BLaER1 treated with 17β-estradiol and CSF1 and Interleukin-3, amounts not matched to agents 10 nM and 100 nM (cell line): Measurements from ENCODE around the gene VGLL4.
A peak's percentile ranks its signal among the peaks of the same experiment; 100 is the strongest.

ENCODE experiments used
- H3K27ac ChIP-seq, 11 experiments: shearing (Covaris generic); formaldehyde crosslinking; 2 replicates each; pipeline ENCODE4 v1.8.1; 2022
- H3K27me3 ChIP-seq, 11 experiments: shearing (Covaris generic); formaldehyde crosslinking; 2 replicates each; pipeline ENCODE4 v1.8.1; 2022
- H3K36me3 ChIP-seq, 11 experiments: shearing (Covaris generic); formaldehyde crosslinking; 2 replicates each; pipeline ENCODE4 v1.8.1; 2022
- H3K4me1 ChIP-seq, 10 experiments: shearing (Covaris generic); formaldehyde crosslinking; 2 replicates each; pipeline ENCODE4 v1.8.1; 2022
- H3K4me2 ChIP-seq, 11 experiments: shearing (Covaris generic); formaldehyde crosslinking; 2 replicates each; pipeline ENCODE4 v1.8.1; 2022
- H3K4me3 ChIP-seq, 10 experiments: shearing (Covaris generic); formaldehyde crosslinking; 2 replicates each; pipeline ENCODE4 v1.8.1; 2022
- H3K9ac ChIP-seq, 11 experiments: shearing (Covaris generic); formaldehyde crosslinking; 2 replicates each; pipeline ENCODE4 v1.8.1; 2022
- H3K9me3 ChIP-seq, 11 experiments: shearing (Covaris generic); formaldehyde crosslinking; replicated peaks in 1 of 11; 2 replicates each; pipeline ENCODE4 v1.8.1; 2022
- H4K20me1 ChIP-seq, 11 experiments: shearing (Covaris generic); formaldehyde crosslinking; 2 replicates each; pipeline ENCODE4 v1.8.1; 2022
- Cebpa-rat ChIP-seq, 11 experiments: shearing (Covaris generic); IDR thresholded peaks; 2 replicates each; pipeline ENCODE4 v1.8.1; 2022

The VGLL4 gene

DNA sequence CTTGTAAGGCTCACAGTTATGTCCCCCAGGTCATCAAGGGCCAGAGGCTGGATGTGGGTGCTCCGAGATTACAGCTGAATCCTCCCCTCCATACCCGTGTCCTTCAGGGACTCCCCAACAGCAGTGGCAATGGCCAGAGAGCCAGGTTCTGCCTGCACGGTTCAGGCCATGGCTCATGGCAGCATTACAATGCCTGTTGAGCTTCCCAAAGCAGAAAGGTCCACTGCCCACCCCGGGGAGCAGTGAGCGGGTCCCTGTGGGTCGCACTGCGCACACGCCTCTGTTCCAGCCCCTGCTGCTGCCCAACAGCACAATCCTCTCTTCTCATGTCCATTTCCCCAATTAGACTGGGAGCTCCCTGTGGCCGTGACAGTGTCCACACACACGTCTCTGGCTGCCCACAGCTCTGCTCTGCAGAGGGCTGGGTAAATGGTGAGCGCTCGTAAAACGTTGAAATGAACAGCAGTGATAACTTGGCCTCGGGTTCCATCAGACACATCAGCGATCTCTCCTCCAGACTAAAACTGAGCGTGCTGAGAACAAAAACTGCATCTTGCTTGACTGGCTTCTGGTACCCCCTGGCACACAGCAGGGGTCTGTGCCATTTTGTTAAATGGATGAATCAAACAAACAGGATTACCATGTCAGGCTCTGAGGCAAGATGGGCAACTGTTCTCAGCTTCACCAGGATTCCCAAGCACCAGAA lies 80.4 kb downstream of the VGLL4 start:
- Histone ChIP-seq H3K4me3 (no peak overlapping the region), H3K4me1 (peaks cover 15 to 66% (median 54%) of the 10 kb centered on the region in 10 experiments), H3K27me3 (no peaks in the 10 kb centered on the region), H3K27ac (peak overlapping the region in 2 of 11 experiments; percentile 1 to 36; a peak in 4 of 22 replicates), H3K9ac (no peak overlapping the region; a peak in 1 of 22 replicates), H3K4me2 (peak overlapping the region in 1 of 11 experiments; percentile 87; a peak in 1 of 22 replicates), H3K36me3 (peaks cover 99 to 100% (median 100%) of the 10 kb centered on the region in 11 experiments), H3K9me3 (no peaks in the 10 kb centered on the region), H4K20me1 (peaks cover 100% of the 10 kb centered on the region in 11 experiments)
- TF ChIP-seq Cebpa-rat (IDR thresholded peaks at IDR 0.05) = no peak

DNA sequence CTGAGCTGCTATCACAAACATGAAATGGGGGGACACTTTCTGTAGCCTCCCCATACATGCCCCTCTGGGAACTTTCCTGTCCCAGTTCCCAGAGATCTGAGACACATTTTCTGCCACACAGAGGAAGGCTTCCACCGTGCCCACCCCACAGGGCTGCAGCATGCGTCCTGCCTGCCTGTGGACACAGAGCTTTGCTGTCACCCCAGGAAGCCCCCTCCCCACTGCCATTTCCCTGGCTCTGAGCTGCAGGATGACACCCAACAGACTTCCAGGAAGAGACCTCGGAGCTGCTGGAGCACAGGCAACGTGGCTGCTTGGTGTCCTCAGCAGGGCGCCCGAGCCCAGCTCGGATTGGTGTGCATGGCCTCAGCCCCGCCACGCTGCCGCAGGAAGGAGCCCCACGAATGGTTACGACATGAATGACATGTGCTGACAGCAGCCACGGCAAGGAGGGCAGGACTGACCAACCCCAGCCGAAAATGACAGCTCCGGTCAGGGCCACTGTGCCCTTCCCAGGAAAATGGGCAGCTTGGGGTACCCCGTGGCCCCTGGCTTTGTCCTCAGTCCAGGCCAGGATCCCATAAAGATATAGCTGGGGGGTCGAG lies 81.3 kb downstream of the VGLL4 start:
- H3K4me2 ChIP-seq = peak overlapping the region in 6 of 11 experiments; percentile 11 to 87 (median 40); a peak in 13 of 22 replicates
- peaks cover 100% of the 10 kb centered on the region in 11 experiments for H4K20me1 ChIP-seq
- peak overlapping the region in 1 of 11 experiments; percentile 29; a peak in 1 of 22 replicates for H3K9ac ChIP-seq
- TF ChIP-seq Cebpa-rat (IDR thresholded peaks at IDR 0.05) = no peak
- H3K4me1 ChIP-seq = peaks cover 23 to 71% (median 61%) of the 10 kb centered on the region in 10 experiments
- peaks cover 91 to 100% (median 97%) of the 10 kb centered on the region in 11 experiments for H3K36me3 ChIP-seq
- no peaks in the 10 kb centered on the region for H3K9me3 ChIP-seq
- H3K27ac ChIP-seq = peak overlapping the region in 5 of 11 experiments; percentile 1 to 36 (median 6); a peak in 3 of 22 replicates
- no peaks in the 10 kb centered on the region for H3K27me3 ChIP-seq
- H3K4me3 ChIP-seq = no peak overlapping the region

DNA sequence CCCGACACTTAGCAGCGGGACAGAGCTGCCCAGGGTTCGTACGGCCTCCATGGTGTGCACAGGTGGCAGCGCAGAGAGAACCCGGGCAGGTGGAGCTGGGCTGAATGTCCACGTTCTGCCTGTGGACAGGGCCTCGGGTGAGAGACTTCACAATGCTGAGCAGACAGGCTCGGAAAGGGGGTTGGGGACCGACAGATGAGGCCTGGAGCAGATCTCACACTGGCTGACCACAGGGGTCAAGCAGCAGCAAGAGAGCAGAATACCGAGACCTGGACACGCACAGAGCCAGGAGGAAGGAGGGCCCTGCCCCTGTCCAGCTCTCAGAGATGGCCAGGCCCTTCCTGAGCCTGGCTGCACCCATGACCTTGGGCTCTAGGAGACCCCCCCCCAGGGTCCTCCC lies 83.0 kb downstream of the VGLL4 start:
- peaks cover 87 to 100% (median 97%) of the 10 kb centered on the region in 11 experiments for H3K36me3 ChIP-seq
- 0 out of 22 replicates have a peak overlapping the region, but pooled peaks of 2 of the 11 experiments have one; percentile 2 to 7 for H3K9ac ChIP-seq
- peaks cover 100% of the 10 kb centered on the region in 11 experiments for H4K20me1 ChIP-seq
- H3K9me3 ChIP-seq = no peaks in the 10 kb centered on the region
- no peak for TF ChIP-seq Cebpa-rat (IDR thresholded peaks at IDR 0.05)
- no peak overlapping the region for H3K4me3 ChIP-seq
- no peak overlapping the region; a peak in 1 of 22 replicates for H3K27ac ChIP-seq
- H3K27me3 ChIP-seq = no peaks in the 10 kb centered on the region
- H3K4me2 ChIP-seq = peak overlapping the region in 7 of 11 experiments; percentile 12 to 87 (median 57); a peak in 7 of 22 replicates
- H3K4me1 ChIP-seq = peaks cover 31 to 86% (median 78%) of the 10 kb centered on the region in 10 experiments

DNA sequence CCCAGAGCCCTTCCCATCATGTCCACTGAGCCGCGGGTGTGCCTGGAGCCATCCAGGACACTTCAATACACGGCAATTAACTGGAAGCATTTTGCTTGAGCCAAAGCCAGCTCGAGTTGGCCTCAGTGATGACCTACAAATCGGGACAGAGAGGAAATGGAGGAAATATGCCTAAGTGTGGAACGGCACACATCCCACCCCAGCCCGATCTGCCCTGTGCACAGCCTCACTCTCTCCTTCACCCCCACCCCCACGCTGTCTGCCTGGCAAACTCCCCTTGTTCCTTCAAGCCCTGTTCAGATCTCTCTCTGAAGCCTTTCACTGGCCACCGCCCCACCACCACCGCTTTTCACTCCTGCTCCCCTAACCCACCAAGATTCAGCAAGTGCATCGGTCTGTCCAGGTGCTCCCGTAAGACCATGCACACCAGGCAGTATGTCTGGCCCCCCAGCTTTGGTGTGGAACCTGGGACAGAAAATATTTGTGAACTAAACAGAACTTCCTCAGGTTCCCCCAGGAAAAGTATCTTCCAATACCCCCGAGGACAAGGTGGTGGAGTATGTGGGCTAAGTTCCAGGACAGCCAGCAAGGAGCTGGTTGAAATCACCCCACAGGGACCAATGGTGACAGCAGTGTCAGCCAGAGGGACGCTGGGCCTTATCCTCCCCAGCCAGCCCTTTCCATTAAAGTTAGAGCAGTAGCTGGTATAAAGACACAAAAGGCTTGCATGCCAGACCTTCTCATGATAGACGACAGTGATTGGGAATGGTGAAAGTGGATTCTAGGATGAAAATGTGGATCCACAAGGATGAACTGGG lies 83.7 kb downstream of the VGLL4 start:
- Histone ChIP-seq H3K9ac (peak overlapping the region in 3 of 11 experiments; percentile 3 to 47 (median 28); a peak in 1 of 22 replicates), H3K27ac (peak overlapping the region in 1 of 11 experiments; percentile 7; a peak in 1 of 22 replicates), H3K4me3 (no peak overlapping the region), H3K4me2 (peak overlapping the region in 8 of 11 experiments; percentile 57 to 87 (median 78); a peak in 13 of 22 replicates), H4K20me1 (peaks cover 100% of the 10 kb centered on the region in 11 experiments), H3K27me3 (no peaks in the 10 kb centered on the region), H3K36me3 (peaks cover 87 to 100% (median 97%) of the 10 kb centered on the region in 11 experiments), H3K4me1 (peaks cover 31 to 91% (median 78%) of the 10 kb centered on the region in 10 experiments), H3K9me3 (no peaks in the 10 kb centered on the region)
- no peak for TF ChIP-seq Cebpa-rat (IDR thresholded peaks at IDR 0.05)

DNA sequence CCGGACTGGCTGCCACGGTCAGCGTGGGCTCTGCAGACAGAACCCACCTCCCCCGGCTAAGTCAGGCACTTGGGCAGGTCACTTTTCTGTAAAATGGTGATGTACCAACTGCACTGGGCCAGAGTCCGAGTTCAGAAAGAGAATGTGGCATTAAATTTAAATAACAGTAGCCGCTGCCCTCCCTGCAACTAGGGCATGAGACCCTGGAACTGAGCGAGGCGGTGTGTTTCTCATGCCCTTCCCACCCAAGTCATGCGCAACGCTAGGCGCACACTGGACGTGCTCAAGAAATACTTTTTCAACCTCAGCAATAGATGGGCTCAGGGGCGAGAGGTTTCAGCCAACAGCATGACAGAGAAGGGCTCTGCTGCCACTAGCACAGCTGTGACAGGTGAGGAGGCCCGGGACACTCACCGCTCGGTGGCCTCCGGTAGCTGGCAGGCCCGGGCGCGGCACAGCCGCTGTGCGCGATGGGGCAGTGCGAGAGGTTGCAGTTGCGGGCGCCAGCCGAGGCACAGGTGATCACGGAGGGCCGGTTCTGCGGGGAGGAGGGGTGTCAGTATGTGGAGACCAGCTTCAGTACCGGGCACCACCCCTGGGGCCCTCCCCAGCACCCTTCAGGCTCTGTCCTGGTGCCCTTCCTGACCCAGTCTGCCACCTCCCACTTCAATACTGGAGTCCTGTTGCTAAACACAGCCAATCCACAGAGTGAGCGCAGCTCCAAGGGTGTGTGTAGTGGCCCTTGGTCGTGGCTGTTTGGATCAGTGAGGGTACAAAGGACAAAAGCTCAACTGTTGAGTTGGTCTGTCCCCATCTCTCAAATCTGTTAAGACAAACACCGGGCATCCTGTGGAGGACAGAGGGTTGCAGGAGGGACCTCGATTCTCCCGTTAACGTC lies 84.5 kb downstream of the VGLL4 start:
- H3K4me1 ChIP-seq = peaks cover 31 to 89% (median 78%) of the 10 kb centered on the region in 10 experiments
- no peak for TF ChIP-seq Cebpa-rat (IDR thresholded peaks at IDR 0.05)
- peak overlapping the region in 7 of 11 experiments; percentile 3 to 47 (median 34); a peak in 7 of 22 replicates for H3K9ac ChIP-seq
- H3K4me2 ChIP-seq = peak overlapping the region; percentile 6 to 87 (median 73); a peak in 19 of 22 replicates
- H3K4me3 ChIP-seq = peak overlapping the region in 1 of 10 experiments; percentile 10; a peak in 1 of 20 replicates
- H3K9me3 ChIP-seq = no peaks in the 10 kb centered on the region
- peaks cover 87 to 100% (median 97%) of the 10 kb centered on the region in 11 experiments for H3K36me3 ChIP-seq
- H4K20me1 ChIP-seq = peaks cover 98 to 100% (median 100%) of the 10 kb centered on the region in 11 experiments
- H3K27me3 ChIP-seq = no peaks in the 10 kb centered on the region
- H3K27ac ChIP-seq = peak overlapping the region in 5 of 11 experiments; percentile 18 to 47 (median 32); a peak in 6 of 22 replicates

DNA sequence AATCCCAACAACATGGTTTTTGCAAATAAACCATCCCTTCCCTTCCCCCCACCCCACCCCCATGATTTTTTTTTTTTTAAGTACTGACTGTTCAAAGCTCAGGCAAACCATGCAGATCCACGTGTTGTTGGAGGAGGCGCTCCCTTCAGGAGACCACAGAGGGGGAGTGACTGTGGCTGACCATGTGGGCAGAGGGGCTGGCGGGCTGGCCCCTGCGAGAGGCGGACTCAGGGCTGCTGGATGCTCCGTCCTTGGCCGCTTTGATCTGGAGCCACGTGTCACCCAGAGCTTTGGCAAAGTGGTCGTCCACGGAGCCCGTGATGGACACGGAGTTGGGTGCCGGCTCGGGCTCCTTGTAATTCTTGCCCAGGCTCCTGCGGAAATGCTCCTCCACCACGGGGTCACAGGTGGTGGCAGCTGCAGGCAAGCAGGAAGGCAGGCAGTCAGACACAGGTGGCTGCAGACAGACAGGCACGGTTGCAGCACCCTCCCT lies 85.3 kb downstream of the VGLL4 start:
- Histone ChIP-seq H3K4me3 (peak overlapping the region in 1 of 10 experiments; percentile 10; a peak in 1 of 20 replicates), H3K4me1 (peaks cover 31 to 82% (median 77%) of the 10 kb centered on the region in 10 experiments), H3K36me3 (peaks cover 87 to 100% (median 97%) of the 10 kb centered on the region in 11 experiments), H3K27ac (peak overlapping the region in 8 of 11 experiments; percentile 18 to 47 (median 33); a peak in 10 of 22 replicates), H3K4me2 (peak overlapping the region; percentile 2 to 87 (median 73); a peak in 19 of 22 replicates), H3K27me3 (no peaks in the 10 kb centered on the region), H3K9ac (peak overlapping the region in 6 of 11 experiments; percentile 8 to 44 (median 26); a peak in 4 of 22 replicates), H3K9me3 (no peaks in the 10 kb centered on the region), H4K20me1 (peaks cover 95 to 100% (median 100%) of the 10 kb centered on the region in 11 experiments)
- no peak for TF ChIP-seq Cebpa-rat (IDR thresholded peaks at IDR 0.05)

DNA sequence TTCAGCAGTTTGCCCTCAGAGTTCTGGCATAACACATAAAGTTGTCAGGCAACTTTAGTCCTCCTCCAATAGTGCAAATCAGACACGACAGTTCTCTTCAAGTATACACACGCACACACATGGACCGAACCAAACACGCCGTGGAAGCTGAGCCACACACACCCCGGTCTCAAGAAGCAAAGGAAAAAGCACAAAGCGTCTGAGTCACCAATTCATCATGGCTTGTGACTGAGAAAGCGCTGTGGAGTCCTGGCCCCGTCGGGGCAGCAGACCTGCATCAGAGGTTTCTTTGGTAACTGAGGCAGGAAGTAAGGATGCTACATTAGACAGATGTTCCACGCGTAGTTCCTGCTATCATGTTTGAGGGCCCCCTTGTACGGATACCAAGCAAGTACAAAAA lies 85.7 kb downstream of the VGLL4 start:
- no peak overlapping the region for H3K4me3 ChIP-seq
- peak overlapping the region in 9 of 11 experiments; percentile 50 to 87 (median 74); a peak in 19 of 22 replicates for H3K4me2 ChIP-seq
- no peaks in the 10 kb centered on the region for H3K27me3 ChIP-seq
- H3K9ac ChIP-seq = peak overlapping the region in 4 of 11 experiments; percentile 2 to 18 (median 8); a peak in 4 of 22 replicates
- peaks cover 84 to 100% (median 96%) of the 10 kb centered on the region in 11 experiments for H3K36me3 ChIP-seq
- no peaks in the 10 kb centered on the region for H3K9me3 ChIP-seq
- no peak for TF ChIP-seq Cebpa-rat (IDR thresholded peaks at IDR 0.05)
- peak overlapping the region in 8 of 11 experiments; percentile 7 to 47 (median 34); a peak in 8 of 22 replicates for H3K27ac ChIP-seq
- peaks cover 31 to 78% (median 73%) of the 10 kb centered on the region in 10 experiments for H3K4me1 ChIP-seq
- H4K20me1 ChIP-seq = peaks cover 92 to 100% (median 100%) of the 10 kb centered on the region in 11 experiments
